H1 (cell line): ENCODE results near the gene IRAK1BP1. TPM values are rescaled to one million over a fixed set of nuclear protein-coding genes. Genes with fewer than 3 reads are reported as not detected.

Experiments
- CTCF ChIA-PET: fragments of 300-600 bp; sonication (Branson Sonifier 250); formaldehyde crosslinking; loops from one replicate; lab custom pipeline; 2021; ENCODE audit not compliant: partially characterized antibody; lab: Charles Lee
- POLR2A ChIA-PET: fragments of 300-600 bp; sonication (Branson Sonifier 250); formaldehyde crosslinking; loops from one replicate; lab custom pipeline; 2021; ENCODE audit warnings: inconsistent platforms; ENCODE audit not compliant: partially characterized antibody; lab: Charles Lee
- DNase-seq, 2 experiments: peaks; one replicate each; pipeline versions ENCODE4 v3.0.0 to v3.0.0-alpha.2; 2010 to 2022; ENCODE audit warnings: low spot score in 2 of 2, low read depth in 1 of 2, mixed read lengths in 1 of 2
- FAIRE-seq: peaks from 2 replicates; lab custom pipeline; 2011; peaks lifted over from hg19 to GRCh38; lab: Jason Lieb, UNC
- H2AFZ ChIP-seq: 2 replicates; pipeline ENCODE4 v1.8.1; 2012; ENCODE audit warnings: low read length, inconsistent platforms
- H2AK5ac ChIP-seq: 2 replicates; pipeline ENCODE4 v1.6.1; 2013; ENCODE audit warnings: low read depth, low read length
- H2BK120ac ChIP-seq: replicated peaks from 2 replicates; pipeline ENCODE3; 2013; ENCODE audit warnings: low read depth, low read length, inconsistent platforms
- H2BK12ac ChIP-seq: 2 replicates; pipeline ENCODE4 v1.6.1; 2013; ENCODE audit warnings: low read depth, low read length
- H2BK15ac ChIP-seq: 2 replicates; pipeline ENCODE4 v1.6.1; 2013; ENCODE audit warnings: low read length
- H2BK20ac ChIP-seq: 2 replicates; pipeline ENCODE4 v1.6.1; 2013; ENCODE audit warnings: low read length
- H2BK5ac ChIP-seq: 2 replicates; pipeline ENCODE4 v1.6.1; 2013; ENCODE audit warnings: low read depth, low read length
- H3K14ac ChIP-seq: 2 replicates; pipeline ENCODE4 v1.6.1; 2013; ENCODE audit warnings: inconsistent platforms; ENCODE audit not compliant: insufficient read length
- H3K18ac ChIP-seq: 2 replicates; pipeline ENCODE4 v1.6.1; 2013; ENCODE audit warnings: low read length; ENCODE audit errors: extremely low read depth
- H3K23ac ChIP-seq: 2 replicates; pipeline ENCODE4 v1.6.1; 2013; ENCODE audit warnings: inconsistent platforms; ENCODE audit not compliant: insufficient read length
- H3K23me2 ChIP-seq: 2 replicates; pipeline ENCODE4 v1.6.1; 2013; ENCODE audit warnings: low read depth, low read length
- H3K27ac ChIP-seq: 2 replicates; pipeline ENCODE4 v1.6.1; 2011; ENCODE audit warnings: low read depth, low read length, inconsistent platforms
- H3K27me3 ChIP-seq, 4 experiments: replicated peaks in 1 of 4; 1 replicate in 1 of 4; 2 replicates in 3 of 4; pipeline versions ENCODE4 v1.6.1 to v1.8.1; 2011 to 2013; ENCODE audit warnings: low read length in 3 of 4, mild to moderate bottlenecking in 3 of 4, inconsistent platforms in 2 of 4, mixed read lengths in 2 of 4, moderate library complexity in 1 of 4; ENCODE audit not compliant: control insufficient read depth in 3 of 4, insufficient read depth in 3 of 4; ENCODE audit errors: extremely low read depth in 1 of 4
- H3K36me3 ChIP-seq, 4 experiments: 2 replicates each; pipeline versions ENCODE4 v1.6.1 to v1.8.1; 2011 to 2013; ENCODE audit warnings: mild to moderate bottlenecking in 4 of 4, low read length in 3 of 4, moderate library complexity in 2 of 4, control low read depth in 1 of 4, inconsistent platforms in 1 of 4; ENCODE audit not compliant: insufficient read depth in 4 of 4, control insufficient read depth in 2 of 4
- H3K4ac ChIP-seq: replicated peaks from 2 replicates; pipeline ENCODE3; 2013; ENCODE audit warnings: low read length, low read depth, mixed read lengths, inconsistent platforms; ENCODE audit not compliant: insufficient read length
- H3K4me1 ChIP-seq, 4 experiments: replicated peaks in 1 of 4; 1 replicate in 1 of 4; 2 replicates in 3 of 4; pipeline versions ENCODE4 v1.6.1 to v1.8.1; 2011 to 2013; ENCODE audit warnings: low read length in 3 of 4, inconsistent platforms in 2 of 4, mixed read lengths in 1 of 4; ENCODE audit not compliant: insufficient read depth in 4 of 4, control insufficient read depth in 3 of 4
- H3K4me2 ChIP-seq, 2 experiments: 2 replicates each; pipeline versions ENCODE4 v1.6.1 to v1.8.1; 2011 to 2013; ENCODE audit warnings: low read depth in 2 of 2, low read length in 2 of 2, control low read depth in 1 of 2, inconsistent platforms in 1 of 2, mild to moderate bottlenecking in 1 of 2; ENCODE audit not compliant: insufficient read depth in 1 of 2
- H3K4me3 ChIP-seq, 4 experiments: fragments of 200-600, 300-600 bp in 1 of 4; sonication (generic), shearing (Covaris generic), sonication (Bioruptor Twin) in 1 of 4; 2 replicates each; pipeline versions ENCODE4 v1.5.1 to v1.8.1; 2011 to 2016; ENCODE audit warnings: low read length in 4 of 4, low read depth in 3 of 4, control low read depth in 2 of 4, inconsistent platforms in 2 of 4, mild to moderate bottlenecking in 2 of 4, mixed read lengths in 1 of 4, moderate library complexity in 1 of 4; ENCODE audit not compliant: insufficient read depth in 2 of 4; ENCODE audit errors: extremely low read depth in 1 of 4
- H3K56ac ChIP-seq: replicated peaks from 2 replicates; pipeline ENCODE3; 2013; ENCODE audit warnings: low read depth, mild to moderate bottlenecking, mixed read lengths, low read length, inconsistent platforms; ENCODE audit not compliant: insufficient read length
- H3K79me1 ChIP-seq: 2 replicates; pipeline ENCODE4 v1.6.1; 2013; ENCODE audit warnings: low read depth, low read length, control low read depth
- H3K79me2 ChIP-seq, 2 experiments: 2 replicates each; pipeline versions ENCODE4 v1.6.1 to v1.8.1; 2012 to 2013; ENCODE audit warnings: low read length in 2 of 2, mild to moderate bottlenecking in 2 of 2, inconsistent platforms in 1 of 2; ENCODE audit not compliant: insufficient read depth in 2 of 2, control insufficient read depth in 1 of 2
- H3K9ac ChIP-seq, 4 experiments: replicated peaks in 1 of 4; 1 replicate in 1 of 4; 2 replicates in 3 of 4; pipeline versions ENCODE4 v1.6.1 to v1.8.1; 2011 to 2013; ENCODE audit warnings: low read depth in 3 of 4, low read length in 3 of 4, control low read depth in 2 of 4, mild to moderate bottlenecking in 2 of 4, moderate library complexity in 2 of 4, inconsistent platforms in 1 of 4; ENCODE audit errors: extremely low read depth in 1 of 4
- H3K9me3 ChIP-seq, 2 experiments: 2 replicates each; pipeline versions ENCODE4 v1.6.1 to v1.8.1; 2012 to 2013; ENCODE audit warnings: mild to moderate bottlenecking in 2 of 2, moderate library complexity in 2 of 2, control low read depth in 1 of 2, inconsistent platforms in 1 of 2, low read depth in 1 of 2, low read length in 1 of 2, mixed read lengths in 1 of 2; ENCODE audit not compliant: insufficient read depth in 2 of 2
- H4K20me1 ChIP-seq, 2 experiments: replicated peaks in 1 of 2; 2 replicates each; pipeline versions ENCODE3 to v1.8.1; 2011 to 2013; ENCODE audit warnings: inconsistent platforms in 2 of 2, low read length in 2 of 2, mild to moderate bottlenecking in 1 of 2; ENCODE audit not compliant: insufficient read depth in 2 of 2, control insufficient read depth in 1 of 2
- H4K5ac ChIP-seq: 2 replicates; pipeline ENCODE4 v1.6.1; 2013; ENCODE audit warnings: low read length, low read depth, mixed read lengths, inconsistent platforms; ENCODE audit not compliant: insufficient read length
- H4K8ac ChIP-seq: 2 replicates; pipeline ENCODE4 v1.8.0; 2013; ENCODE audit warnings: mild to moderate bottlenecking, moderate library complexity, low read length, inconsistent platforms; ENCODE audit not compliant: insufficient read depth; ENCODE audit errors: extremely low read depth
- H4K91ac ChIP-seq: replicated peaks from 2 replicates; pipeline ENCODE3; 2013; ENCODE audit warnings: low read length, mixed read lengths, inconsistent platforms; ENCODE audit not compliant: insufficient read length
- ASH2L ChIP-seq: fragments of 200-600, 300-600 bp; sonication (generic); IDR thresholded peaks from one replicate; pipeline ENCODE4 v1.7.1; 2017; ENCODE audit warnings: low read length
- BACH1 ChIP-seq: IDR thresholded peaks from 2 replicates; pipeline ENCODE4 v1.6.1; 2012; ENCODE audit warnings: low read length, improper control_type of control experiment
- CEBPB ChIP-seq: IDR thresholded peaks from 2 replicates; pipeline ENCODE4 v1.6.1; 2012; ENCODE audit warnings: low read depth, low read length
- CREB1 ChIP-seq: IDR thresholded peaks from 2 replicates; pipeline ENCODE4 v1.6.1; 2012; ENCODE audit warnings: inconsistent platforms
- EGR1 ChIP-seq: IDR thresholded peaks from 2 replicates; pipeline ENCODE4 v1.6.1; 2011; ENCODE audit warnings: low read depth, low read length, borderline replicate concordance
- JUND ChIP-seq: IDR thresholded peaks from 2 replicates; pipeline ENCODE4 v1.6.1; 2011; ENCODE audit warnings: mild to moderate bottlenecking, improper control_type of control experiment, low read length
- KDM5A ChIP-seq: fragments of 200-600 bp; IDR thresholded peaks from 2 replicates; pipeline ENCODE4 v1.7.1; 2012; ENCODE audit warnings: mild to moderate bottlenecking, low read length, inconsistent platforms, mixed read lengths
- POU5F1 ChIP-seq: IDR thresholded peaks from 2 replicates; pipeline ENCODE4 v1.6.1; 2011; ENCODE audit warnings: low read depth, mild to moderate bottlenecking, low read length, moderate library complexity
- RAD21 ChIP-seq, 2 experiments: IDR thresholded peaks in 1 of 2; conservative IDR thresholded peaks in 1 of 2; 2 replicates each; pipeline ENCODE4 v1.6.1; 2011; ENCODE audit warnings: low read depth in 2 of 2, low read length in 2 of 2, improper control_type of control experiment in 1 of 2, inconsistent platforms in 1 of 2, mild to moderate bottlenecking in 1 of 2, moderate library complexity in 1 of 2
- RXRA ChIP-seq: IDR thresholded peaks from 2 replicates; pipeline ENCODE4 v1.6.1; 2011; ENCODE audit warnings: low read depth, mild to moderate bottlenecking, low read length, moderate library complexity; ENCODE audit not compliant: insufficient read depth
- SIX5 ChIP-seq: IDR thresholded peaks from 2 replicates; pipeline ENCODE4 v1.6.1; 2011; ENCODE audit warnings: mild to moderate bottlenecking, low read depth, low read length
- SUZ12 ChIP-seq: fragments of 200-600 bp; sonication (generic); IDR thresholded peaks from 2 replicates; pipeline ENCODE4 v1.6.1; 2012; ENCODE audit warnings: mild to moderate bottlenecking, inconsistent platforms, low read length, moderate library complexity, mixed read lengths
- TBP ChIP-seq: IDR thresholded peaks from 2 replicates; pipeline ENCODE4 v1.6.1; 2011; ENCODE audit warnings: low read depth, low read length, improper control_type of control experiment
- TCF12 ChIP-seq: IDR thresholded peaks from 2 replicates; pipeline ENCODE4 v1.6.1; 2011; ENCODE audit warnings: low read depth, mild to moderate bottlenecking, low read length
- WGBS, 2 experiments: shearing (Covaris generic) in 1 of 2; methylation state at CpG; one replicate each; pipeline versions ENCODE4 v1.1.6 to v1.1.7; 2013 to 2015; ENCODE audit warnings: low lambda C conversion rate in 2 of 2, mixed read lengths in 2 of 2, inconsistent platforms in 1 of 2, low coverage in 1 of 2, missing lambda C conversion rate in 1 of 2; ENCODE audit not compliant: insufficient replicate concordance in 2 of 2, insufficient coverage in 1 of 2, insufficient read length in 1 of 2; ENCODE audit errors: extremely low coverage in 1 of 2, missing lambda C conversion rate in 1 of 2; 5-methylcytosine and 5-hydroxymethylcytosine counted together
- polyA plus RNA-seq, 7 experiments: library from polyadenylated mRNA; depleted of rRNA in 3 of 7; stranded (reverse) in 5 of 7; unstranded in 2 of 7; fragments of >200 nt in 5 of 7; fragments of 200-250 nt in 2 of 7; gene quantifications; 1 replicate in 5 of 7; 2 replicates in 1 of 7; 4 replicates in 1 of 7; pipeline versions ENCODE4 v1.2.1 to v1.2.3, GENCODE V29; 2011 to 2013; ENCODE audit warnings: missing spikeins in 2 of 7, mixed read lengths in 2 of 7
- total RNA-seq: library from RNA; stranded (reverse); fragmentation: NEBNext Ultra II Directional; extraction: Animal tissue kit (Norgen Biotek cat#: 25700); gene quantifications from 2 replicates; pipeline ENCODE4 v1.2.1, GENCODE V29; 2021

IRAK1BP1 gene
- total and polyA plus RNA-seq, 2 of the 8 experiments (the other 6 are each of a cell fraction or from before 2014, with no cell fraction given), result 3.7 to 4.7 TPM

- Histone ChIP-seq H2AK5ac (no peak overlapping the region), H2BK20ac (no peak overlapping the region), H3K9me3 (no peaks in the 10 kb centered on the region), H2AFZ (no peak overlapping the region), H3K4me1 (no peaks in the 10 kb centered on the region), H3K4me3 (no peak overlapping the region), H3K36me3 (peaks cover 4 to 84% (median 43%) of the 10 kb centered on the region in 4 experiments), H3K9ac (no peak overlapping the region), H2BK120ac (no peak overlapping the region), H3K23ac (no peak overlapping the region), H3K18ac (no peak overlapping the region), H2BK5ac (no peak overlapping the region), H4K5ac (no peak overlapping the region)
- CTCF ChIA-PET, result interaction anchor here (1.1 kb wide), 1 partner anchor 9 kb away, joined by 4 read pairs; no protein-coding TSS in a partner anchor
- TF ChIP-seq CEBPB (no peak), BACH1 (no peak), RXRA (no peak), RAD21 (IDR thresholded peaks at IDR 0.05 in 1 of 2, conservative IDR thresholded peaks at IDR 0.05 in 1 of 2; ENCODE audit: low read depth in 2 of 2, low read length in 2 of 2) (no peak), SIX5 (no peak), TCF12 (no peak), POU5F1 (no peak), TBP (no peak), JUND (no peak), KDM5A (no peak), CREB1 (no peak), ASH2L (no peak), EGR1 (no peak), SUZ12 (no peak)
- TF ChIP-seq, all 59 proteins: peak for 0
- H3K79me1 ChIP-seq, result no peaks in the 10 kb centered on the region
- DNase-seq (no peak), FAIRE-seq (no peak)
- no peaks in the 10 kb centered on the region for H3K23me2 ChIP-seq
- no peak overlapping the region for H3K27ac ChIP-seq
- POLR2A ChIA-PET, result no interaction called here
- no peaks in the 10 kb centered on the region for H4K20me1 ChIP-seq
- no peak overlapping the region for H4K91ac ChIP-seq
- H3K27me3 ChIP-seq, result no peaks in the 10 kb centered on the region
- H3K79me2 ChIP-seq, result no peaks in the 10 kb centered on the region
- 90% methylated on average over 1 of the region's 1 CpG; no CpG with 5 or more reads in 1 of the 2 experiments for WGBS, 2 experiments
- H3K56ac ChIP-seq, result no peak overlapping the region
- H3K14ac ChIP-seq, result no peak overlapping the region
- H4K8ac ChIP-seq, result no peak overlapping the region
- H2BK15ac ChIP-seq, result no peak overlapping the region
- no peak overlapping the region for H3K4me2 ChIP-seq
- no peak overlapping the region for H3K4ac ChIP-seq
- H2BK12ac ChIP-seq, result no peak overlapping the region
Measured at GRCh38 chr6:78942446-78942845, 75.1 kb downstream of the IRAK1BP1 start.
